Caki2 (cell line): ENCODE data around the gene SYTL3. TPM values are rescaled to one million over a fixed set of nuclear protein-coding genes. Genes with fewer than 3 reads are reported as not detected.
"Not testable (repeated sequence)": the region's sequence is repeated elsewhere in the genome, so short reads cannot be mapped to it uniquely, and the experiment has no call there.

Experiments used
- DNase-seq: peaks from one replicate; pipeline ENCODE4 v3.0.0-alpha.2; 2015; ENCODE audit warnings: low read depth
- in situ Hi-C: cut with HindIII; loops from 2 replicates; pipeline ENCODE4 v1.10.0; 2016; ENCODE audit warnings: low sequenced_read_pairs, low pct_unique_long_range_greater_than_20kb, mixed read lengths
- total RNA-seq: library from RNA; depleted of rRNA; stranded (reverse); fragments of >200 nt; shearing (Covaris generic); gene quantifications from 2 replicates; pipeline ENCODE4 v1.2.3, GENCODE V29; 2014; ENCODE audit warnings: low replicate concordance

The SYTL3 gene
- total RNA-seq, 1 experiment from 2014 or later = 24.3 TPM

- no peak for DNase-seq
- in situ Hi-C loops = no loop called here
These were observed 15.0 kb upstream of the SYTL3 start for GRCh38 chr6:158634695-158635426.

- in situ Hi-C loops = no loop called here
- no peak for DNase-seq
These were observed 14.3 kb upstream of the SYTL3 start for GRCh38 chr6:158635427-158636073.

GRCh38 chr6:158636778-158637177 is 13.1 kb upstream of the SYTL3 start:
- DNase-seq = no peak
- in situ Hi-C loops = no loop called here

GRCh38 chr6:158638324-158638854 is 11.5 kb upstream of the SYTL3 start:
- DNase-seq = no peak
- in situ Hi-C loops = no loop called here

- in situ Hi-C loops = no loop called here
- no peak for DNase-seq
These were observed 10.8 kb upstream of the SYTL3 start for GRCh38 chr6:158639056-158639455.

- DNase-seq = no peak
- in situ Hi-C loops = no loop called here
These were observed 9.3 kb upstream of the SYTL3 start for GRCh38 chr6:158640519-158640918.

- DNase-seq = peak; percentile 92
- in situ Hi-C loops = no loop called here
These were observed 7.7 kb upstream of the SYTL3 start for GRCh38 chr6:158642097-158642601.

GRCh38 chr6:158643836-158644230 is 6.0 kb upstream of the SYTL3 start:
- in situ Hi-C loops = no loop called here
- DNase-seq = no peak

GRCh38 chr6:158644231-158645063 is 5.4 kb upstream of the SYTL3 start, which contains the start of gene DYNLT1:
DYNLT1 (minus strand) TSS chr6:158644743; CDS start chr6:158644708, 35 bp downstream.
- DNase-seq = peak; percentile 97
- in situ Hi-C loops = no loop called here

- DNase-seq = peak; percentile 31
- in situ Hi-C loops = no loop called here
These were observed 4.5 kb upstream of the SYTL3 start for GRCh38 chr6:158645064-158646022.

GRCh38 chr6:158646023-158646910 is 3.6 kb upstream of the SYTL3 start:
- in situ Hi-C loops = no loop called here
- DNase-seq = no peak

GRCh38 chr6:158647501-158647900 is 2.4 kb upstream of the SYTL3 start:
- peak; percentile 85 for DNase-seq
- in situ Hi-C loops = no loop called here

GRCh38 chr6:158648682-158649131 is 1.1 kb upstream of the SYTL3 start:
- peak; percentile 58 for DNase-seq

GRCh38 chr6:158651981-158652737 is 2.3 kb downstream of the SYTL3 start:
- in situ Hi-C loops, DNase-seq: not testable (repeated sequence)

More at GRCh38 chr6:158648682-158649131, 1.1 kb upstream of the SYTL3 start:
- in situ Hi-C loops = no loop called here

GRCh38 chr6:158653577-158654354 is 3.9 kb downstream of the SYTL3 start:
- in situ Hi-C loops = no loop called here
- DNase-seq = no peak
